H1 (cell line): ENCODE measurements around the gene JMJD1C. TPM values are rescaled to one million over a fixed set of nuclear protein-coding genes. Genes with fewer than 3 reads are reported as not detected.

ENCODE experiments used
- CHD7 ChIP-seq: fragments of 300-600 bp; sonication (generic); IDR thresholded peaks from 2 replicates; pipeline ENCODE4 v1.7.1; 2012; ENCODE audit warnings: low read length, moderate library complexity, mild to moderate bottlenecking, inconsistent platforms; ENCODE audit not compliant: insufficient replicate concordance
- RBBP5 ChIP-seq: IDR thresholded peaks from 2 replicates; pipeline ENCODE4 v1.7.1; 2012; ENCODE audit warnings: low read depth, mild to moderate bottlenecking, inconsistent platforms, low read length, moderate library complexity, borderline replicate concordance
- RFX5 ChIP-seq: IDR thresholded peaks from 2 replicates; pipeline ENCODE4 v1.6.1; 2011; ENCODE audit warnings: low read depth, low read length, improper control_type of control experiment, borderline replicate concordance
- polyA plus RNA-seq, 7 experiments: library from polyadenylated mRNA; depleted of rRNA in 3 of 7; stranded (reverse) in 5 of 7; unstranded in 2 of 7; fragments of >200 nt in 5 of 7; fragments of 200-250 nt in 2 of 7; gene quantifications; 1 replicate in 5 of 7; 2 replicates in 1 of 7; 4 replicates in 1 of 7; pipeline versions ENCODE4 v1.2.1 to v1.2.3, GENCODE V29; 2011 to 2013; ENCODE audit warnings: missing spikeins in 2 of 7, mixed read lengths in 2 of 7
- total RNA-seq: library from RNA; stranded (reverse); fragmentation: NEBNext Ultra II Directional; extraction: Animal tissue kit (Norgen Biotek cat#: 25700); gene quantifications from 2 replicates; pipeline ENCODE4 v1.2.1, GENCODE V29; 2021

The JMJD1C gene
- total and polyA plus RNA-seq, 2 of the 8 experiments (the other 6 are each of a cell fraction or from before 2014, with no cell fraction given) = 54.5 to 210 TPM

- no peak for TF ChIP-seq CHD7
- no peak for TF ChIP-seq RBBP5
- no peak for TF ChIP-seq RFX5
Observed at GRCh38 chr10:63314020-63314419, 151.8 kb downstream of the JMJD1C start (continued).
